SU-DHL-6 (cell line): Measurements from ENCODE around the gene S100A7A.

ENCODE experiments used
- CTCF ChIP-seq: fragments of 200-600 bp; sonication (generic); IDR thresholded peaks from one replicate; pipeline ENCODE4 v1.5.1; 2017; ENCODE audit warnings: antibody characterized with exemption, mild to moderate bottlenecking, low read length, moderate library complexity; ENCODE audit not compliant: insufficient read depth, poor library complexity, severe bottlenecking
- EZH2phosphoT487 ChIP-seq: fragments of 200-600 bp; sonication (generic), shearing (Covaris generic); conservative IDR thresholded peaks from 2 replicates; pipeline ENCODE4 v1.6.1; 2018; ENCODE audit warnings: mild to moderate bottlenecking, antibody characterized with exemption, low read length, moderate library complexity, mixed read lengths

GRCh38 chr1:153399401-153400055 lies 16.8 kb upstream of the S100A7A start:
- TF ChIP-seq CTCF (no peak), EZH2phosphoT487 (no peak)
